Activated effector memory CD4-positive, alpha-beta T cell treated with anti-CD3 and anti-CD28 coated beads, Interleukin-2, amount 50 U/mL, for 16 hours (primary cell): ENCODE data around the gene TTC3.
"Not testable (repeated sequence)": the region's sequence is repeated elsewhere in the genome, so short reads cannot be mapped to it uniquely, and the experiment has no call there.

ENCODE experiments used
- DNase-seq: peaks from one replicate; pipeline ENCODE4 v3.0.0-alpha.2; 2020

TTC3 gene

DNA sequence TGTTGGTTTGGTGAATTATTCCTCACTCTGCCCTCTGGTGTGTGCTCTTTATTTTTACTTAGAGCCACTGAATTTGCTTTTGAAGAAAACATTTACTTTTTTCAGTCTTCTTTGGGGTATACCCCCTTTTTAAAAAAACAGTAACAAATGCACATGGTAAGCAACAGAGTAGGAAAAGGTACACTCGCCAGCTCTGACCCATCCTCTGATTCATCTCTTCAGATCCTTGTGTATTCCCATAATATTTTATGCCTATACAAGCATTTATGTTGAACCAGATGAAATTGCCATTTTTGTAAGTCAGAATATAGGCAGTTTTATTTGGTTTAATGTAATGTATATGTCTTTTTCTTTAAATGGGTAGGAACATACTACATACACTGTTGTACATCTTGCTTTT is 28.3 kb downstream of the TTC3 start:
- no peak for DNase-seq

GRCh38 chr21:37102746-37103145 is 29.7 kb downstream of the TTC3 start:
- DNase-seq = not testable (repeated sequence)

- DNase-seq = no peak
Observed at GRCh38 chr21:37106998-37107397, 33.9 kb downstream of the TTC3 start.

- DNase-seq = not testable (repeated sequence)
Observed at GRCh38 chr21:37111029-37111428, 38.0 kb downstream of the TTC3 start.

DNA sequence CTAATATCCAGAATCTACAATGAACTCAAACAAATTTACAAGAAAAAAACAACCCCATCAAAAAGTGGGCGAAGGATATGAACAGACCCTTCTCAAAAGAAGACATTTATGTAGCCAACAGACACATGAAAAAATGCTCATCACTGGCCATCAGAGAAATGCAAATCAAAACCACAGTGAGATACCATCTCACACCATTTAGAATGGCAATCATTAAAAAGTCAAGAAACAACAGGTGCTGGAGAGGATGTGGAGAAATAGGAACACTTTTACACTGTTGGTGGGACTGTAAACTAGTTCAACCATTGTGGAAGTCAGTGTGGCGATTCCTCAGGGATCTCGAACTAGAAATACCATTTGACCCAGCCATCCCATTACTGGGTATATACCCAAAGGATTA is 41.2 kb downstream of the TTC3 start:
- not testable (repeated sequence) for DNase-seq

GRCh38 chr21:37116459-37116858 is 43.4 kb downstream of the TTC3 start:
- DNase-seq = not testable (repeated sequence)

GRCh38 chr21:37117204-37117603 is 44.1 kb downstream of the TTC3 start:
- DNase-seq = no peak

DNA sequence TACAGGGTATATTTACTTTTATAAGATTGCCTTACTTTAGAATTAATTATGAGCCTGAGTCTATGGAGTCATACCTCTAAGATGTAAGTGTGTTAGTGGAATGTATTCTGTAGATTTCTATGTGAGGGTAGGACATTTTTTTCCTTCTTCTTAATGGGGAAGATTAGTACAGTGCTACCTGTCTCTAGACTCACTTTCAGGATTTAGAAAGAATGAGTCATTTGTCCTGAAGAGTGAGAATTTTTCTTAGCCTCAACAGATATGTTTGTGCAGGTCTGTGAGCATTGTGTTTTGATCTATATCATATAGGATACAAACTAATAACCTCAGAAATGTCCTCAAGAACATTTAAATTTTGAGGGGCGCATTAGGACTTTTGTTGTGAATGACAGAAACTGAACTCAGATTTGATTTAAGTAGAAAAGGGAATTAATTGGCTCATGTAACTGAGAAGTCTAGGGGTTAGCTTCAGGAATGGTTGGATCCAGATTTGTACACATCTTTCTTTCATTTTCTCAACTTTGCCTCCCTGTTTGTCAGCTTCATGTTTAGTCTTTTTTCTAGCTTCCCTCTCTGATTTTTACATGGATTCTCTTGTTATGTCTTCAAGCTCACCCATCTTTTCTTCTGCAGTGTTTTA is 45.3 kb downstream of the TTC3 start:
- DNase-seq = no peak

DNA sequence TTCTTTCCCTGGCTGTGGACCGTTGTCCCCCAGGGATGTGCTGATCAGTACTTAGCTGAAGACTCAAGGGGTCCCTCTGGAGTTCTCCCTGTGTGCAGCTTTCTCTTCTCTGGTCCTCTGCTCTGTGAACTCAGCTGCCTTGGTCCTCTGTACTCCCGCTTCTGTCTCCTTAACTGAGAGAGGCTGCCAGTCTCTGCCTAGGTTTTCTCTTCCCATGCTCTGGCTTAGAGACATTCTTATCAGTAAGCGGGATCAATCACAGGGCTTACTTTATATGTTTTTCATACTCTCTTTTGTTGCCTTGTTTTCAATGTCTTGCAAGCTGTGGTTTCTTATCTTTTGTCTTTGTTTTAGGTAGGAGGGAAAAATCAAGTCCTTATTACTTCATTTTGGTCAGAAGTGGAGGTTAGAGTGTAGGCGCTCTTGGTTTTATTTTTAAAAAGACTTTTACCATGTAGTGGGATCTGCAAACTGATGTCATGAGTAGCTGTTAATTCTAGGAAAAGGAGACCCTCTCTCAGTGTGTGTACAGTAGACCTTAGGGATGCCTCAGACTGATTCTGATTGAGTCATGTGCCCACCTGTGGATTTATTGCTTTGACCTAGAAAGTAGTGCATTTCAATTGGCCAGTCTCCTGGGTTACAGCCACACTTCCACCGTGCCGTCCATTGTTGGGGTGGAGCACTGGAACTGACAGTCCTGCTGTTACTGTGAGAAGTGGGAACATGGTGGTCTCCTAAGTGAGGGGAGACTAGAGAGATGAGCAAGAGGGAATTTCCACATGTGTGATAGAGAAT is 46.6 kb downstream of the TTC3 start:
- DNase-seq = no peak

- DNase-seq = no peak
Observed at GRCh38 chr21:37128076-37128475, 55.0 kb downstream of the TTC3 start.

GRCh38 chr21:37130971-37131370 is 57.9 kb downstream of the TTC3 start:
- DNase-seq = no peak

DNA sequence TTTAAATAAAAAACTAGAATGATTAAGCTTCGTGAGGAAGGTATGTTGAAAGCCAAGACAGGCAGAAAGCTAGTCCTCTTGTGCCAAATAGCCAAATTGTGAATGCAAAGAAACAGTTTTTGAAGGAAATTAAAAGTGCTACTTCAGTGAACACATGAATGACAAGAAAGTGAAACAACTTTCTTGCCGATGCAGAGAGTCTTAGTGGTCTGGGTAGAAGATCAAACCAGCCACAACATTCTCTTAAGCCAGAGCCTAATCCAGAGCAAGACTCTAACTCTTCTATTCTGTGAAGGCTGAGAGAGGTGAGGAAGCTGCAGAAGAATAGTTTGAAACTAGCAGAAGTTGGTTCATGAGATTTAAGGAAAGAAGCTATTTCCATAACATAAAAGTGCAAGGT is 63.2 kb downstream of the TTC3 start:
- DNase-seq = no peak

- no peak for DNase-seq
Observed at GRCh38 chr21:37136744-37137143, 63.7 kb downstream of the TTC3 start.

DNA sequence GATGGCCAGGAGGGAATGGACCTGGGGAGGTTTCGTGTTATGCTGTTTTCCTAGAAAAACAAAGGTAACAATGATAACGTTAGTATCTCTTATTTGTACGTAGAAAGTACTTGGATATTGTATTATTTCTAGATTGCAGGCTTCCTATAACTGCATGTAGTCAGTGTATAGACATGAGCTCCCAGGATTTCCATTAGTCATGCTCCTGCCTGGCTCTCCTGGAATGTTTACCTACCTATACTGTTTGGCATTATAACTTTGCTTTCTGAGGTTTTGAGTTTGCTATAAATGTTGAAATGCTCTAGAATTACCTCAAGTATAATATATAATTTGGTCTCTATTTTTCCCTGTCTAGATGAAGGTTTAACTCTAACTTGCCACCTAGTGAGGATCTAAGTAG is 66.1 kb downstream of the TTC3 start:
- no peak for DNase-seq

GRCh38 chr21:37139902-37140301 is 66.8 kb downstream of the TTC3 start:
- no peak for DNase-seq

- not testable (repeated sequence) for DNase-seq
Observed at GRCh38 chr21:37143392-37143791, 70.3 kb downstream of the TTC3 start.

- no peak for DNase-seq
Observed at GRCh38 chr21:37145635-37146111, 72.6 kb downstream of the TTC3 start.

DNA sequence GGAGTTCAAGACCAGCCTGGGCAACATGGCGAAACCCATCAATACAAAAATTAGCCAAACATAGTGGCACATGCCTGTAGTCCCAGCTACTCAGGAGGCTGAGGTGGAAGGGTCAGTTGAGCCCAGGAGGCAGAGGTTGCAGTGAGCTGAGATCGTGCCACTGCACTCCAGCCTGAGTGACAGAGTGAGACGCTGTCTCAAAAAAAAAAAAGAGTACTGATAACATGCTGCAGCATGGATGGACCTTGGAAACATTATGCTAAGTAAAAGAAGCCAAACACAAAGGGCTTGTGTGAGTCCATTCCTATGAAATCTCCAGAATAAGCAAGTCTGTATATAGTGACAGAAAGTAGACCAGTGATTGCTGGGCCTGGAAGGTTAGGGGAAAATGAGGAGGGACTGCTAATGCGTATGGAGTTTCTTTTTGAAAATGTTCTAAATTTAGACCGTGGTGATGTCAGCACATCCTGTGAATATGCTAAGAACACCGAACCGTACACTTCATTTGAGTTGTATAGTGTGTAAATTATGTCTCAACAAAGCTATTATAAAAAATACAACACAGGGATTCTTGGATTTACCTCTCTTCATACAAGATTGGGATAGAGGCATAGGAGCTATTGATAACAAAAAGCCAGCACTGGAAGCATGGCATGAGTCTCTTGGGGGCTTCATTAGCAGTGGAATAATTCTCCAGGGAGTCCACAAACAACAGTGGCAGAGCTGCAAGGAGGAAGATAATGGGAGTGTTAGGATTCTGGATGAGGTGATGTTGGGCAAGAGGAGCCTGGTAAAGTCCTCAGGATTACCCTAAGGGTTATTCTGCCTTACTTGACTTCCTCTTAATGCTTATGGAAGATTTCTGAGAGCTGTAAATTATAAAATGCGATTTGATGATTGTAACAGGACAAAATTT is 73.5 kb downstream of the TTC3 start:
- DNase-seq = no peak

GRCh38 chr21:37149411-37149810 is 76.4 kb downstream of the TTC3 start:
- no peak for DNase-seq

GRCh38 chr21:37153196-37153934 is 80.3 kb downstream of the TTC3 start:
- no peak for DNase-seq

GRCh38 chr21:37153935-37154350 is 80.9 kb downstream of the TTC3 start:
- no peak for DNase-seq

DNA sequence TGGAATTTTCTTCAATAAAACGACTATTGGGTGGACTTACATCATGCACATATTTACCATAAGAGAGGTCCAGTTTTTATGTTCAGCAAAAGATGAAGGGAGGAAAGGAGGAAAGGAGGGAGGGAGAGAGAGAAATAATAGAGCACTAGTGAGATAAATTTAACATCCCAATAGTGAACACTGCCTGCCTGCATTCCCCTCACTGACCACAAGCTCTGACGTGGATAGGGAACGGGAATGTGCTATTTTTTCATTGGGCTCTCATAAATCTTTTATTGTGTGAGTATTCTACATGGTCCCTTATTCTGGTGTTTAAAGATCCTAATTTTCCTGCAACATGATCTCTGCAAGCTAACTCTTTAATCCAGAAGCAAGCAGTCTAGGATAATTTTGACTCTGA is 82.1 kb downstream of the TTC3 start:
- no peak for DNase-seq

DNA sequence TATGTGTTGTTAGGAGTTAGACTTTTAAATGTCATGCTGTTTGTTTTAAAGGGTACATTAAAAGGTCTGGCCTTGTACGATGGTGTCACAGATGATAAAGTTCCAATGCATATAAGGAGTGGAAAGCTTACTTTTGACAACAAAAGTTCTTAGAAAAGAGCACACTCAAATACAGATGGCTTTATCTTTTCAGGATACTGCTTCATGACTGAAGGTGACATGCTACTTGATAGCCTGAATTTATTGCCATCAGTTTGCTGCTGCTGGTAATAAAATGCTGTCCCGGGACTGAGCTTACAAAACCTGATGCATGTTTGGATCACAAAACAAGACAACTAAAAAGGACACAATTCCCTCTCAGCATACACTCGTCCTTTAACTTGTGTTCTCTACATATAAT is 84.9 kb downstream of the TTC3 start:
- DNase-seq = no peak
